Natural killer cell (primary cell): ENCODE data around the gene TAF3. TPM values are rescaled to one million over a fixed set of nuclear protein-coding genes. Genes with fewer than 3 reads are reported as not detected.

Source experiments
- ATAC-seq, 3 donors: fragments of 150-1000 bp in 2 of 3; fragments of 200-7000 bp in 1 of 3; cut with Tn5 transposase; 1 replicate in 1 of 3; 2 replicates in 2 of 3; pipeline ENCODE4 v1.10.0; 2021; ENCODE audit warnings: mild to moderate bottlenecking in 2 of 3, moderate library complexity in 2 of 3
- DNase-seq, 2 donors: peaks; one replicate each; pipeline versions ENCODE4 v3.0.0 to v3.0.0-alpha.2; 2013 to 2021; ENCODE audit warnings: mixed read lengths in 1 of 2
- H3K27ac ChIP-seq: one replicate; pipeline ENCODE4 v1.5.1; 2013; ENCODE audit warnings: mild to moderate bottlenecking, low read length
- H3K27me3 ChIP-seq: one replicate; pipeline ENCODE4 v1.6.1; 2013; ENCODE audit warnings: low read length; ENCODE audit not compliant: control insufficient read depth, insufficient read depth
- H3K36me3 ChIP-seq: one replicate; pipeline ENCODE4 v1.6.1; 2013; ENCODE audit warnings: low read length; ENCODE audit not compliant: control insufficient read depth, insufficient read depth
- H3K4me1 ChIP-seq: one replicate; pipeline ENCODE4 v1.6.1; 2013; ENCODE audit warnings: low read length; ENCODE audit not compliant: control insufficient read depth, insufficient read depth
- H3K4me3 ChIP-seq: one replicate; pipeline ENCODE4 v1.5.1; 2013; ENCODE audit warnings: low read length
- H3K9me3 ChIP-seq: one replicate; pipeline ENCODE4 v1.6.1; 2013; ENCODE audit warnings: low read length; ENCODE audit not compliant: control insufficient read depth, insufficient read depth
- H3K27ac Mint-ChIP-seq, 2 donors: one replicate each; pipeline ENCODE4 v1.8.0; 2022; ENCODE audit warnings: mild to moderate bottlenecking in 2 of 2, mixed read lengths in 2 of 2, moderate library complexity in 1 of 2
- H3K27me3 Mint-ChIP-seq, 2 donors: one replicate each; pipeline ENCODE4 v1.8.0; 2022; ENCODE audit warnings: low read depth in 2 of 2, mixed read lengths in 2 of 2
- H3K36me3 Mint-ChIP-seq: one replicate; pipeline ENCODE4 v1.8.0; 2022; ENCODE audit warnings: mixed read lengths
- H3K4me1 Mint-ChIP-seq, 2 donors: one replicate each; pipeline ENCODE4 v1.8.0; 2022; ENCODE audit warnings: mixed read lengths in 2 of 2
- H3K4me3 Mint-ChIP-seq: one replicate; pipeline ENCODE4 v1.8.0; 2022; ENCODE audit warnings: mild to moderate bottlenecking, moderate library complexity, mixed read lengths
- H3K9me3 Mint-ChIP-seq, 2 donors: one replicate each; pipeline ENCODE4 v1.8.0; 2022; ENCODE audit warnings: mixed read lengths in 2 of 2
- WGBS: methylation state at CpG from one replicate; pipeline ENCODE4 v1.1.7; 2013; ENCODE audit warnings: missing lambda C conversion rate; ENCODE audit not compliant: insufficient coverage; 5-methylcytosine and 5-hydroxymethylcytosine counted together
- intact Hi-C: fragments of 100-400 bp; cut with micrococcal nuclease; formaldehyde crosslinking; loops from one replicate; pipeline ENCODE4 v1.14.2; 2022
- total RNA-seq, 4 donors: library from RNA; stranded (reverse); fragments of 120-200 nt in 1 of 4; gene quantifications; one replicate each; pipeline versions ENCODE4 v1.2.3 to v1.2.4, GENCODE V29; 2013 to 2022
- TF ChIP-seq, protein P1 (sequence below): fragments of 200-600 bp; IDR thresholded peaks from one replicate; pipeline ENCODE4 v1.8.0; 2022; ENCODE audit warnings: antibody characterized with exemption

TAF3 gene
- total RNA-seq, 3 donors from 2014 or later (not counting 1 experiment from before 2014, with no cell fraction given), result 14.5 to 17.0 (median 15.6) TPM

- 97% methylated on average over 38 of the region's 38 CpGs for WGBS
- H3K9me3 Mint-ChIP-seq, result peaks cover 0 to 7% of the 10 kb centered on the region in 2 donors
- H3K27ac Mint-ChIP-seq, result no peak overlapping the region
- Histone ChIP-seq H3K9me3 (peaks cover 3% of the 10 kb centered on the region), H3K36me3 (peaks cover 10% of the 10 kb centered on the region), H3K4me3 (no peak overlapping the region), H3K4me1 (no peaks in the 10 kb centered on the region), H3K27me3 (no peaks in the 10 kb centered on the region), H3K27ac (no peak overlapping the region)
- no peak for ATAC-seq
- intact Hi-C loops, result no loop called here
- H3K4me3 Mint-ChIP-seq, result no peak overlapping the region
- TF ChIP-seq, protein P1, sequence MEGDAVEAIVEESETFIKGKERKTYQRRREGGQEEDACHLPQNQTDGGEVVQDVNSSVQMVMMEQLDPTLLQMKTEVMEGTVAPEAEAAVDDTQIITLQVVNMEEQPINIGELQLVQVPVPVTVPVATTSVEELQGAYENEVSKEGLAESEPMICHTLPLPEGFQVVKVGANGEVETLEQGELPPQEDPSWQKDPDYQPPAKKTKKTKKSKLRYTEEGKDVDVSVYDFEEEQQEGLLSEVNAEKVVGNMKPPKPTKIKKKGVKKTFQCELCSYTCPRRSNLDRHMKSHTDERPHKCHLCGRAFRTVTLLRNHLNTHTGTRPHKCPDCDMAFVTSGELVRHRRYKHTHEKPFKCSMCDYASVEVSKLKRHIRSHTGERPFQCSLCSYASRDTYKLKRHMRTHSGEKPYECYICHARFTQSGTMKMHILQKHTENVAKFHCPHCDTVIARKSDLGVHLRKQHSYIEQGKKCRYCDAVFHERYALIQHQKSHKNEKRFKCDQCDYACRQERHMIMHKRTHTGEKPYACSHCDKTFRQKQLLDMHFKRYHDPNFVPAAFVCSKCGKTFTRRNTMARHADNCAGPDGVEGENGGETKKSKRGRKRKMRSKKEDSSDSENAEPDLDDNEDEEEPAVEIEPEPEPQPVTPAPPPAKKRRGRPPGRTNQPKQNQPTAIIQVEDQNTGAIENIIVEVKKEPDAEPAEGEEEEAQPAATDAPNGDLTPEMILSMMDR, result no peak
- peaks cover 13% of the 10 kb centered on the region for H3K36me3 Mint-ChIP-seq
- H3K27me3 Mint-ChIP-seq, result no peaks in the 10 kb centered on the region
- H3K4me1 Mint-ChIP-seq, result no peaks in the 10 kb centered on the region
- DNase-seq, result no peak
Observed at GRCh38 chr10:8009031-8009430, 190.7 kb downstream of the TAF3 start.

- no CpG with 5 or more reads among the region's 1 CpG for WGBS
- Mint-ChIP-seq H3K4me3 (no peak overlapping the region), H3K9me3 (no peaks in the 10 kb centered on the region), H3K27ac (no peak overlapping the region), H3K4me1 (no peaks in the 10 kb centered on the region), H3K27me3 (no peaks in the 10 kb centered on the region), H3K36me3 (peaks cover 9% of the 10 kb centered on the region)
- Histone ChIP-seq H3K9me3 (no peaks in the 10 kb centered on the region), H3K4me3 (no peak overlapping the region), H3K36me3 (peaks cover 23% of the 10 kb centered on the region), H3K27me3 (no peaks in the 10 kb centered on the region), H3K27ac (no peak overlapping the region), H3K4me1 (no peaks in the 10 kb centered on the region)
- no peak for ATAC-seq
- intact Hi-C loops, result no loop called here
- DNase-seq, result no peak
- TF ChIP-seq, protein P1, result no peak
Observed at GRCh38 chr10:8013006-8013405, 194.7 kb downstream of the TAF3 start.

DNA sequence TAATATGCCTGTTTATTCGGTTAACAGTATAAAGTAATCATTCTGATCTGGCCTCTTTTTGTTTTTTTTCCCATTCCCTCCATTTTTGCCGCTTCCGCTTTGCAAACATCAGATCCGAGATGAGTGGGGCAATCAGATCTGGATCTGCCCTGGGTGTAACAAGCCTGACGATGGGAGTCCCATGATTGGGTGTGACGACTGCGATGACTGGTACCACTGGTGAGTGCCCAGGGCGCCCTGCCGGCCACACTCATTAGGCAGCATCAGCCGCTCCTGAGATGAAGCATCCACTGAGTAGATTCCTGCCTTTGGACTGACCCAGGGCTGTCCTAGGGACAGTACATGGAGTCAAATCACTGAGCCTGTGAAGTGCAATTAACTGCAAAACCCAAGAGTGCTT lies 195.3 kb downstream of the TAF3 start:
- peaks cover 9% of the 10 kb centered on the region for H3K36me3 Mint-ChIP-seq
- DNase-seq (no peak), ATAC-seq (no peak)
- H3K27me3 Mint-ChIP-seq, result no peaks in the 10 kb centered on the region
- no peaks in the 10 kb centered on the region for H3K4me1 Mint-ChIP-seq
- no peaks in the 10 kb centered on the region for H3K4me1 ChIP-seq
- no peak overlapping the region for H3K4me3 Mint-ChIP-seq
- no peak overlapping the region for H3K27ac Mint-ChIP-seq
- H3K4me3 ChIP-seq, result no peak overlapping the region
- no peaks in the 10 kb centered on the region for H3K27me3 ChIP-seq
- WGBS, result 98% methylated on average over 10 of the region's 10 CpGs
- H3K9me3 Mint-ChIP-seq, result no peaks in the 10 kb centered on the region
- TF ChIP-seq, protein P1, result no peak
- H3K9me3 ChIP-seq, result no peaks in the 10 kb centered on the region
- H3K27ac ChIP-seq, result no peak overlapping the region
- intact Hi-C loops, result no loop called here
- peaks cover 23% of the 10 kb centered on the region for H3K36me3 ChIP-seq

GRCh38 chr10:8014649-8015048 lies 196.3 kb downstream of the TAF3 start:
- 94% methylated on average over 15 of the region's 16 CpGs for WGBS
- no peak overlapping the region for H3K4me3 Mint-ChIP-seq
- H3K9me3 Mint-ChIP-seq, result no peaks in the 10 kb centered on the region
- H3K27me3 Mint-ChIP-seq, result no peaks in the 10 kb centered on the region
- Histone ChIP-seq H3K9me3 (no peaks in the 10 kb centered on the region), H3K36me3 (peaks cover 23% of the 10 kb centered on the region), H3K27me3 (no peaks in the 10 kb centered on the region), H3K27ac (no peak overlapping the region), H3K4me3 (no peak overlapping the region), H3K4me1 (no peaks in the 10 kb centered on the region)
- ATAC-seq (no peak), DNase-seq (no peak)
- TF ChIP-seq, protein P1, result no peak
- peaks cover 9% of the 10 kb centered on the region for H3K36me3 Mint-ChIP-seq
- no peaks in the 10 kb centered on the region for H3K4me1 Mint-ChIP-seq
- intact Hi-C loops, result no loop called here
- no peak overlapping the region for H3K27ac Mint-ChIP-seq
